Colonic mucosa (tissue), 4 donors: ENCODE data around the gene SMARCD1. TPM values are rescaled to one million over a fixed set of nuclear protein-coding genes. Genes with fewer than 3 reads are reported as not detected.

Experiments
- DNase-seq: peaks from one replicate; pipeline ENCODE4 v3.0.0-alpha.2; 2020
- H3K27ac ChIP-seq: fragments of 200-600 bp; one replicate; pipeline ENCODE4 v1.8.0; 2021
- H3K27me3 ChIP-seq: fragments of 200-600 bp; one replicate; pipeline ENCODE4 v1.8.0; 2021
- H3K36me3 ChIP-seq: fragments of 200-600 bp; one replicate; pipeline ENCODE4 v1.8.0; 2021
- H3K4me1 ChIP-seq: fragments of 200-600 bp; one replicate; pipeline ENCODE4 v1.8.0; 2021; ENCODE audit warnings: mild to moderate bottlenecking
- H3K4me3 ChIP-seq: fragments of 200-600 bp; one replicate; pipeline ENCODE4 v1.8.0; 2021
- H3K9ac ChIP-seq, 2 donors: one replicate each; pipeline ENCODE4 v1.7.0; 2013; ENCODE audit warnings: control low read depth in 2 of 2, low read depth in 2 of 2, low read length in 2 of 2
- H3K9me3 ChIP-seq: fragments of 200-600 bp; one replicate; pipeline ENCODE4 v1.8.0; 2021
- CTCF ChIP-seq: fragments of 200-600 bp; IDR thresholded peaks from one replicate; pipeline ENCODE4 v1.8.0; 2022; ENCODE audit warnings: antibody characterized with exemption, mild to moderate bottlenecking
- intact Hi-C: fragments of 100-400 bp; cut with DNase I; formaldehyde crosslinking; loops from one replicate; pipeline ENCODE4 v1.14.1; 2022
- total RNA-seq, 2 donors: library from RNA; stranded (reverse); fragmentation: NEBNext Ultra II Directional in 1 of 2; extraction: Animal tissue kit (Norgen Biotek cat#: 25700) in 1 of 2; gene quantifications; one replicate each; pipeline ENCODE4 v1.2.1, GENCODE V29; 2021
- donor health status: healthy.
- donor health status: DM: no; HTN: no; CAD: no.
- donor health status: DM: no; HTN: no; CAD: no.

The SMARCD1 gene
- total RNA-seq, 2 donors from 2014 or later: 30.6 to 43.9 TPM

GRCh38 chr12:50061946-50062686 lies 23.0 kb upstream of the SMARCD1 start:
- no peak overlapping the region for H3K4me3 ChIP-seq
- no peak for TF ChIP-seq CTCF
- H3K27me3 ChIP-seq: no peaks in the 10 kb centered on the region
- no peaks in the 10 kb centered on the region for H3K36me3 ChIP-seq
- H3K9me3 ChIP-seq: no peaks in the 10 kb centered on the region
- no peak overlapping the region for H3K9ac ChIP-seq
- no peak for DNase-seq
- H3K4me1 ChIP-seq: no peaks in the 10 kb centered on the region
- no peak overlapping the region for H3K27ac ChIP-seq
- intact Hi-C loops: loop anchor here (10.0 kb wide), 1 partner anchor 197 kb away; no protein-coding TSS in a partner anchor

- H3K9me3 ChIP-seq: no peaks in the 10 kb centered on the region
- no peak overlapping the region for H3K4me3 ChIP-seq
- no peaks in the 10 kb centered on the region for H3K27me3 ChIP-seq
- intact Hi-C loops: loop anchor here (10.0 kb wide), 1 partner anchor 198 kb away; no protein-coding TSS in a partner anchor
- no peak for TF ChIP-seq CTCF
- H3K4me1 ChIP-seq: no peaks in the 10 kb centered on the region
- H3K9ac ChIP-seq: no peak overlapping the region
- no peak for DNase-seq
- no peaks in the 10 kb centered on the region for H3K36me3 ChIP-seq
- H3K27ac ChIP-seq: no peak overlapping the region
These were observed 22.2 kb upstream of the SMARCD1 start for GRCh38 chr12:50062728-50063460.

- no peak for DNase-seq
- Histone ChIP-seq H3K36me3 (no peaks in the 10 kb centered on the region), H3K9me3 (no peaks in the 10 kb centered on the region), H3K27ac (no peak overlapping the region), H3K4me3 (no peak overlapping the region), H3K4me1 (no peaks in the 10 kb centered on the region), H3K27me3 (no peaks in the 10 kb centered on the region), H3K9ac (no peak overlapping the region)
- intact Hi-C loops: loop anchor here (5.0 to 10.0 kb wide), 2 partner anchors 94 to 201 kb away; partner anchors contain the start of gene AQP6
- no peak for TF ChIP-seq CTCF
These were observed 19.3 kb upstream of the SMARCD1 start for GRCh38 chr12:50065726-50066310.

- no peaks in the 10 kb centered on the region for H3K4me1 ChIP-seq
- TF ChIP-seq CTCF: no peak
These were observed 18.7 kb upstream of the SMARCD1 start for GRCh38 chr12:50066402-50066801.

GRCh38 chr12:50069069-50069468 lies 16.1 kb upstream of the SMARCD1 start:
- H3K9me3 ChIP-seq: no peaks in the 10 kb centered on the region
- H3K9ac ChIP-seq: no peak overlapping the region
- no peaks in the 10 kb centered on the region for H3K36me3 ChIP-seq
- H3K4me1 ChIP-seq: no peaks in the 10 kb centered on the region
- intact Hi-C loops: loop anchor here (5.0 to 10.0 kb wide), 2 partner anchors 97 to 204 kb away; partner anchors contain the start of gene AQP6
- H3K4me3 ChIP-seq: no peak overlapping the region
- no peak for TF ChIP-seq CTCF
- H3K27me3 ChIP-seq: no peaks in the 10 kb centered on the region
- DNase-seq: no peak
- H3K27ac ChIP-seq: no peak overlapping the region

More at GRCh38 chr12:50066402-50066801, 18.7 kb upstream of the SMARCD1 start:
- Histone ChIP-seq H3K9ac (no peak overlapping the region), H3K36me3 (no peaks in the 10 kb centered on the region), H3K4me3 (no peak overlapping the region), H3K27ac (no peak overlapping the region), H3K27me3 (no peaks in the 10 kb centered on the region), H3K9me3 (no peaks in the 10 kb centered on the region)
- intact Hi-C loops: loop anchor here (5.0 to 10.0 kb wide), 2 partner anchors 94 to 202 kb away; partner anchors contain the start of gene AQP6
- no peak for DNase-seq
